ENCODE data around the gene MVB12B.

GRCh38 chr9:126294331-126295081, 32.1 kb upstream of the MVB12B start:
- TF ChIP-seq EZH2 (IDR thresholded peaks at IDR 0.05), result no peak
- no peak for TF ChIP-seq POLR2AphosphoS5 (IDR thresholded peaks at IDR 0.05; ENCODE audit: borderline replicate concordance, low read depth, low read length)
- no peak for TF ChIP-seq FOXP2 (optimal IDR thresholded peaks at IDR 0.05; ENCODE audit: control extremely low read depth, extremely low read length, insufficient read depth)
